ENCODE results near the gene APBB3. TPM values are rescaled to one million over a fixed set of nuclear protein-coding genes. Genes with fewer than 3 reads are reported as not detected.

Gene APBB3
- total and polyA plus RNA-seq, 5 donors from 2014 or later = 3.4 to 50.8 (median 4.1) TPM

- H3K9me3 Mint-ChIP-seq = no peaks in the 10 kb centered on the region
- no peak overlapping the region for H3K27ac ChIP-seq (ENCODE audit: insufficient read depth, low read length, poor library complexity, severe bottlenecking)
- DNase-seq (no peak), ATAC-seq (ENCODE audit: low read depth in 2 of 2) (no peak)
- H3K4me1 Mint-ChIP-seq = peaks cover 33 to 80% (median 51%) of the 10 kb centered on the region in 4 donors
- peak overlapping the region; percentile 4 to 58 (median 17) for H3K4me3 Mint-ChIP-seq
- no peak overlapping the region for H3K4me3 ChIP-seq (ENCODE audit: low read depth, low read length)
- peaks cover 40% of the 10 kb centered on the region for H3K36me3 Mint-ChIP-seq
- H3K27me3 Mint-ChIP-seq = no peaks in the 10 kb centered on the region
- no peaks in the 10 kb centered on the region for H3K9me3 ChIP-seq (ENCODE audit: control insufficient read depth in 2 of 2, low read length in 2 of 2)
- peak overlapping the region; percentile 74 to 94 (median 88) for H3K27ac Mint-ChIP-seq
- peaks cover 36% of the 10 kb centered on the region for H3K4me1 ChIP-seq (ENCODE audit: control insufficient read depth, insufficient read depth, low read length, poor library complexity, severe bottlenecking)
- H3K27me3 ChIP-seq (ENCODE audit: control insufficient read depth, insufficient read depth, low read length) = no peaks in the 10 kb centered on the region
- peaks cover 29% of the 10 kb centered on the region for H3K36me3 ChIP-seq (ENCODE audit: control insufficient read depth, insufficient read depth, low read length)
These were observed 10.7 kb downstream of the APBB3 start for GRCh38 chr5:140553657-140554056.

- Mint-ChIP-seq H3K27me3 (no peaks in the 10 kb centered on the region), H3K4me1 (peaks cover 37 to 82% (median 58%) of the 10 kb centered on the region in 4 donors), H3K27ac (peak overlapping the region in 1 of 3 donors; percentile 74), H3K36me3 (peaks cover 40% of the 10 kb centered on the region), H3K9me3 (no peaks in the 10 kb centered on the region), H3K4me3 (peak overlapping the region in 1 of 4 donors; percentile 67)
- H3K36me3 ChIP-seq (ENCODE audit: control insufficient read depth, insufficient read depth, low read length) = peaks cover 29% of the 10 kb centered on the region
- peak overlapping the region; percentile 17 for H3K27ac ChIP-seq (ENCODE audit: insufficient read depth, low read length, poor library complexity, severe bottlenecking)
- no peak for ATAC-seq (ENCODE audit: low read depth in 2 of 2)
- H3K4me3 ChIP-seq (ENCODE audit: low read depth, low read length) = no peak overlapping the region
- DNase-seq = no peak
- H3K4me1 ChIP-seq (ENCODE audit: control insufficient read depth, insufficient read depth, low read length, poor library complexity, severe bottlenecking) = peaks cover 47% of the 10 kb centered on the region
- H3K9me3 ChIP-seq (ENCODE audit: control insufficient read depth in 2 of 2, low read length in 2 of 2) = no peaks in the 10 kb centered on the region
- H3K27me3 ChIP-seq (ENCODE audit: control insufficient read depth, insufficient read depth, low read length) = no peaks in the 10 kb centered on the region
These were observed 12.5 kb downstream of the APBB3 start for GRCh38 chr5:140551872-140552271.

GRCh38 chr5:140550147-140551079 is 14.0 kb downstream of the APBB3 start:
- Histone ChIP-seq H3K4me1 (ENCODE audit: control insufficient read depth, insufficient read depth, low read length, poor library complexity, severe bottlenecking) (peaks cover 33% of the 10 kb centered on the region), H3K27me3 (ENCODE audit: control insufficient read depth, insufficient read depth, low read length) (no peaks in the 10 kb centered on the region), H3K27ac (ENCODE audit: insufficient read depth, low read length, poor library complexity, severe bottlenecking) (peak overlapping the region; percentile 19), H3K9me3 (ENCODE audit: control insufficient read depth in 2 of 2, low read length in 2 of 2) (no peaks in the 10 kb centered on the region), H3K36me3 (ENCODE audit: control insufficient read depth, insufficient read depth, low read length) (peaks cover 29% of the 10 kb centered on the region), H3K4me3 (ENCODE audit: low read depth, low read length) (no peak overlapping the region)
- ATAC-seq (ENCODE audit: low read depth in 2 of 2) = no peak
- Mint-ChIP-seq H3K9me3 (no peaks in the 10 kb centered on the region), H3K36me3 (peaks cover 37% of the 10 kb centered on the region), H3K27ac (peak overlapping the region; percentile 90 to 97 (median 97)), H3K4me1 (peaks cover 28 to 70% (median 45%) of the 10 kb centered on the region in 4 donors), H3K27me3 (no peaks in the 10 kb centered on the region), H3K4me3 (peak overlapping the region in 3 of 4 donors; percentile 30 to 81 (median 57))
- DNase-seq = no peak

- peaks cover 39% of the 10 kb centered on the region for H3K36me3 Mint-ChIP-seq
- peaks cover 30% of the 10 kb centered on the region for H3K36me3 ChIP-seq (ENCODE audit: control insufficient read depth, insufficient read depth, low read length)
- DNase-seq (no peak), ATAC-seq (ENCODE audit: low read depth in 2 of 2) (no peak)
- H3K9me3 Mint-ChIP-seq = no peaks in the 10 kb centered on the region
- H3K27ac ChIP-seq (ENCODE audit: insufficient read depth, low read length, poor library complexity, severe bottlenecking) = peak overlapping the region; percentile 87
- no peaks in the 10 kb centered on the region for H3K27me3 ChIP-seq (ENCODE audit: control insufficient read depth, insufficient read depth, low read length)
- H3K27ac Mint-ChIP-seq = peak overlapping the region; percentile 96 to 97 (median 97)
- no peaks in the 10 kb centered on the region for H3K27me3 Mint-ChIP-seq
- H3K4me3 ChIP-seq (ENCODE audit: low read depth, low read length) = no peak overlapping the region
- H3K4me1 ChIP-seq (ENCODE audit: control insufficient read depth, insufficient read depth, low read length, poor library complexity, severe bottlenecking) = peaks cover 32% of the 10 kb centered on the region
- peaks cover 28 to 61% (median 42%) of the 10 kb centered on the region in 4 donors for H3K4me1 Mint-ChIP-seq
- no peaks in the 10 kb centered on the region for H3K9me3 ChIP-seq (ENCODE audit: control insufficient read depth in 2 of 2, low read length in 2 of 2)
- peak overlapping the region; percentile 43 to 93 (median 86) for H3K4me3 Mint-ChIP-seq
These were observed 14.9 kb downstream of the APBB3 start for GRCh38 chr5:140549237-140550144.

- peaks cover 30% of the 10 kb centered on the region for H3K4me1 ChIP-seq (ENCODE audit: control insufficient read depth, insufficient read depth, low read length, poor library complexity, severe bottlenecking)
- peak overlapping the region; percentile 43 to 93 (median 86) for H3K4me3 Mint-ChIP-seq
- no peaks in the 10 kb centered on the region for H3K27me3 Mint-ChIP-seq
- no peaks in the 10 kb centered on the region for H3K27me3 ChIP-seq (ENCODE audit: control insufficient read depth, insufficient read depth, low read length)
- peak overlapping the region; percentile 83 for H3K4me3 ChIP-seq (ENCODE audit: low read depth, low read length)
- DNase-seq (no peak), ATAC-seq (ENCODE audit: low read depth in 2 of 2) (no peak)
- no peaks in the 10 kb centered on the region for H3K9me3 ChIP-seq (ENCODE audit: control insufficient read depth in 2 of 2, low read length in 2 of 2)
- peak overlapping the region; percentile 97 to 99 (median 97) for H3K27ac Mint-ChIP-seq
- no peaks in the 10 kb centered on the region for H3K9me3 Mint-ChIP-seq
- H3K27ac ChIP-seq (ENCODE audit: insufficient read depth, low read length, poor library complexity, severe bottlenecking) = peak overlapping the region; percentile 87
- H3K4me1 Mint-ChIP-seq = peaks cover 26 to 54% (median 36%) of the 10 kb centered on the region in 4 donors
- H3K36me3 ChIP-seq (ENCODE audit: control insufficient read depth, insufficient read depth, low read length) = peaks cover 34% of the 10 kb centered on the region
- H3K36me3 Mint-ChIP-seq = peaks cover 38% of the 10 kb centered on the region
These were observed 15.6 kb downstream of the APBB3 start for GRCh38 chr5:140548791-140549190.

- H3K27me3 Mint-ChIP-seq = no peaks in the 10 kb centered on the region
- peaks cover 30% of the 10 kb centered on the region for H3K4me1 ChIP-seq (ENCODE audit: control insufficient read depth, insufficient read depth, low read length, poor library complexity, severe bottlenecking)
- peak overlapping the region; percentile 81 to 93 (median 88) for H3K4me3 Mint-ChIP-seq
- H3K36me3 ChIP-seq (ENCODE audit: control insufficient read depth, insufficient read depth, low read length) = peaks cover 37% of the 10 kb centered on the region
- H3K36me3 Mint-ChIP-seq = peaks cover 34% of the 10 kb centered on the region
- H3K9me3 ChIP-seq (ENCODE audit: control insufficient read depth in 2 of 2, low read length in 2 of 2) = no peaks in the 10 kb centered on the region
- no peaks in the 10 kb centered on the region for H3K27me3 ChIP-seq (ENCODE audit: control insufficient read depth, insufficient read depth, low read length)
- DNase-seq (no peak), ATAC-seq (ENCODE audit: low read depth in 2 of 2) (no peak)
- no peaks in the 10 kb centered on the region for H3K9me3 Mint-ChIP-seq
- peak overlapping the region; percentile 83 for H3K4me3 ChIP-seq (ENCODE audit: low read depth, low read length)
- peaks cover 21 to 49% (median 32%) of the 10 kb centered on the region in 4 donors for H3K4me1 Mint-ChIP-seq
- H3K27ac ChIP-seq (ENCODE audit: insufficient read depth, low read length, poor library complexity, severe bottlenecking) = peak overlapping the region; percentile 87
- peak overlapping the region; percentile 97 to 99 (median 97) for H3K27ac Mint-ChIP-seq
These were observed 16.1 kb downstream of the APBB3 start for GRCh38 chr5:140548300-140548688.

GRCh38 chr5:140547508-140548299 is 16.7 kb downstream of the APBB3 start, which contains the start of gene EIF4EBP3:
TSS of gene EIF4EBP3 (plus strand) at chr5:140547662. CDS start at chr5:140547738, 76 bp downstream.
- Mint-ChIP-seq H3K9me3 (no peaks in the 10 kb centered on the region), H3K27me3 (no peaks in the 10 kb centered on the region), H3K4me1 (peaks cover 17 to 43% (median 26%) of the 10 kb centered on the region in 4 donors), H3K4me3 (peak within 1 kb of the TSS; percentile 81 to 93 (median 88)), H3K36me3 (peaks cover 29% of the 10 kb centered on the region), H3K27ac (peak within 1 kb of the TSS; percentile 97 to 99 (median 97))
- Histone ChIP-seq H3K36me3 (ENCODE audit: control insufficient read depth, insufficient read depth, low read length) (peaks cover 41% of the 10 kb centered on the region), H3K27me3 (ENCODE audit: control insufficient read depth, insufficient read depth, low read length) (no peaks in the 10 kb centered on the region), H3K4me1 (ENCODE audit: control insufficient read depth, insufficient read depth, low read length, poor library complexity, severe bottlenecking) (peaks cover 25% of the 10 kb centered on the region), H3K27ac (ENCODE audit: insufficient read depth, low read length, poor library complexity, severe bottlenecking) (peak within 1 kb of the TSS; percentile 87), H3K4me3 (ENCODE audit: low read depth, low read length) (peak within 1 kb of the TSS; percentile 83), H3K9me3 (ENCODE audit: control insufficient read depth in 2 of 2, low read length in 2 of 2) (no peaks in the 10 kb centered on the region)
- peak; percentile 99 for ATAC-seq (ENCODE audit: low read depth in 2 of 2)
- peak; percentile 84 to 93 (median 88) for DNase-seq
